Muscle of arm (tissue), 14 donors: Measurements from ENCODE around the gene OR4C5. TPM values are rescaled to one million over a fixed set of nuclear protein-coding genes. Genes with fewer than 3 reads are reported as not detected.
"Not testable (repeated sequence)": the region's sequence is repeated elsewhere in the genome, so short reads cannot be mapped to it uniquely, and the experiment has no call there.

Experiments used
- DNase-seq: peaks from one replicate; pipeline ENCODE4 v3.0.0-alpha.2; 2013
- long read RNA-seq, 11 donors: transcript quantifications; one replicate each; lab custom pipeline, GENCODE V29; 2026
- polyA plus RNA-seq, 12 donors: library from polyadenylated mRNA; unstranded; fragments of 120-200 nt; gene quantifications; one replicate each; pipeline ENCODE4 v1.2.1, GENCODE V29; 2013; ENCODE audit not compliant: insufficient read length in 12 of 12

OR4C5 gene
- polyA plus RNA-seq: not detected
- long read RNA-seq, donor 1: 0 reads
- long read RNA-seq, donor 2: 0 reads
- long read RNA-seq, donor 3: 0 reads
- long read RNA-seq, donor 4: 0 reads
- long read RNA-seq, donor 5: 0 reads
- long read RNA-seq, donor 6: 0 reads
- long read RNA-seq, donor 7: 0 reads
- long read RNA-seq, donor 8: 0 reads
- long read RNA-seq, donor 9: 0 reads
- long read RNA-seq, donor 10: 0 reads
- long read RNA-seq, donor 11: 0 reads

DNA sequence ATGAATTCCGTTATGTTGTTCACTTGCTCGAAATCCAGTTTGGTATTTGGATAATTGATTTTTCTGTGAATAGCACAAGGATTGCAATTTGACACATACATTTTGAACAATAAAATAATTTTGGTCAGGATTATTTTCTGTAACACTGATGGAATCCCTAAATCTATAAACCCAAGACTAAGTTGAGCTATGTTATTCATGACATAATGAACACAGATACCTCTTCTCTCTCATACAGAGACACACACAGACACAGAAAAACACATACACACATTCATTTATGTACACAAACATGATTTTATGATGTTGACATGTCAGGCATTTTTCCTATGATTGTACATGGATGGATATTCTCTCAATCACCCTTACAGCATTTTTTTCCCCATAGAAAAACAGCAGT is at the start of gene OR4C5:
OR4C5 (minus strand) TSS at position 101 of the 400 bp plus-strand sequence; CDS start at position 101, 0 bp downstream.
- DNase-seq: no peak

DNA sequence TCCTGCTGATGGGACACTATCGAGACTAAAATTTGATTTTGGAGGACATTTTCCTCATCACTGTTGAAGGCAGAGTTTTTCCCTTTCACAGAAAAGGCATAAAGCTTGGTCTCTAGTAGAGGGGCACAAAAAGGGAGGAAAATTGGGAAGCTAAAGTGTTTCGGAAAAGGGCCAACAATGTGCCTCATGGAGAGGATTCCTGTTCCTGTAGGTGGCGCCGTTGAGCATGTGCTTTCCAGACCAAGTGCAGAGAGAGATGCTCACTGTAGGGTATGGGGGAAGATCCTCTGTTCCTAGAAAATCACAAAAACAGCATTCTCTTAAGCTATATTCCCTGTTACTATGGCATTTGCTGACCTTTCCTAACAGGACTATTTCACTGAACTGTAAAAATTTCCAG is 18.4 kb upstream of the OR4C5 start:
- DNase-seq: no peak

DNA sequence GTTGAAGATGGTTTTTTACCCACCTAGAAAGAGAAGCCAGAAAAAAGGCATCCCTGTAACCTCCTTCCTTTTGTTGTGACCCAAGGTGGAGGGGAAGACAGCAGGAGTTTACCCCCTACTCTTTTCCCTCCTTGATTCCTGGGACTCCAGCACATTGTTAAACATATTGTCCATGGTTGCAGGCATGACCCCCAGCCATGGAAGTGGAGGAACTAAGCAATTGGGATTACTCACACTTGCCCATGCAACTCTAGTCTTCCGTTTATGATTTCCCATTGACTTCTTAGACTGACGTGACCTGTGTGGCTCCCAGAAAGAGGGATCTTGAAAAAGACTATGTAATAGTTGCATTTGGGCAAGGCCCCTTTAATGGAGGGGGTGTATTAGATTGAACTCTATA is 17.9 kb upstream of the OR4C5 start:
- not testable (repeated sequence) for DNase-seq

DNA sequence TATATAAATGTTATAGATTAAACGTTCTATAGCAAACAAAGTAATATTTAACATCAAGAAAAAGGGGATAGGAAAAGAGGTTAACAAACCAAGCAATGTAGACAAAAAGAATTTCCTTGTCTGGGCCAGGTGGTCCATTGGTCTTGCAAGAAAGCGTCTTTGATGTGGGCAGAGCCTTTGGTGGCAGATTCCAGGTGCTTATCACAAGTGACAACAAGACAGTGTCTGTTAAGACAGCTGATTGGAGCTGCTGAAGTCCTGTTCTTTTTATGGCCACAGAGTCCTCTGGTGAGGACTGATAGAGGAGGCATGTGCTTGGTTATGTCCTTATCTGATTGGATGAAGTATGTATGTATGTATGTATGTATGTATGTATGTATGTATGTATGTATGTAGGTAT is 5.0 kb downstream of the OR4C5 start:
- not testable (repeated sequence) for DNase-seq

DNA sequence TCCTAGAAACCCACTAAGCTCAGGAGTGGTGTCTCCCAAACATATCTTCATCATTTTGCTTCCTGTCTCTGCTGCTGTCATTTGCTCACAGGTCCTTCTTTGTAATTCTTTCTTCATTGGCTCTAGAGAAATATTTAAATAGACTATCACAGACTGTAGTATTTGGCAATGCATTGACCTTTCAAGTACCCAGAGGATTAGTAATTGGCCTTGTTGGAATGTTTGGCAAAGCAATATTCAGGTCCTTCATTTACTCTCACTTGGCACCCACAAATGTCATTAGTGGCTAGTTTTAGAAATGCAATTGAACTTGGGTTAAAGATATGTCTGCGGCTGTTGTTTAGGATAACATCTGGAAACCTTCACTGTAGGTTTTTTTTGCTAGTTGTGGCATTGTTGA is 11.6 kb downstream of the OR4C5 start:
- no peak for DNase-seq

DNA sequence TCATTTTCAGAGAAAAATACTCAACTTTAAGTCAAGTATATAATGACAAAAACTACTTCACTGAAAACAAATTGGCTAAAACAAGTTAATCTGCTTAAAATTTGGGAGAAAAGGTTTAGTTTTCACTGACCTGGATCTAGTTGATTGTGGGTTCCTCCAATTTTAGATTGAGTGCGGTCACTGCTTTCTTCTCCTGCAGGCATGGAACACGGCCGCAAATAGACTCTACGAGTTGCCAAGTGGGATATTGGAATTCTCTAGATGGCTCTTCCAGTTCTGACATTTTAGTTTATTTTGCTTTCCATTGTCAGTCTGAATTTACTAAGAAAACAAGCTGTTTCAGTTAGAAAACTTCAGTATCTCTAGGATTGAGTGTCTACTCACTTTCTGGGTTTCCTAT is 12.3 kb downstream of the OR4C5 start:
- DNase-seq: no peak

DNA sequence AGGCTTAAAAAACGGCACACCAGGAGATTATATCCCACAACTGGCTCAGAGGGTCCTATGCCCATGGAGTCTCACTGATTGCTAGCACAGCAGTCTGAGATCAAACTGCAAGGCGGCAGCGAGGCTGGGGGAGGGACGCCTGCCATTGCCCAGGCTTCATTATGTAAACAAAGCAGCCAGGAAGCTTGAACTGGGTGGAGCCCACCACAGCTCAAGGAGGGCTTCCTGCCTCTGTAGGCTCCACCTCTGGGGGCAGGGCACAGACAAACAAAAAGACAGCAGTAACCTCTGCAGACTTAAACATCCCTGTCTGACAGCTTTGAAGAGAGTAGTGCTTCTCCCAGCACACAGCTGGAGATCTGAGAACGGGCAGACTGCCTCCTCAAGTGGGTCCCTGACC is 20.0 kb downstream of the OR4C5 start:
- not testable (repeated sequence) for DNase-seq

DNA sequence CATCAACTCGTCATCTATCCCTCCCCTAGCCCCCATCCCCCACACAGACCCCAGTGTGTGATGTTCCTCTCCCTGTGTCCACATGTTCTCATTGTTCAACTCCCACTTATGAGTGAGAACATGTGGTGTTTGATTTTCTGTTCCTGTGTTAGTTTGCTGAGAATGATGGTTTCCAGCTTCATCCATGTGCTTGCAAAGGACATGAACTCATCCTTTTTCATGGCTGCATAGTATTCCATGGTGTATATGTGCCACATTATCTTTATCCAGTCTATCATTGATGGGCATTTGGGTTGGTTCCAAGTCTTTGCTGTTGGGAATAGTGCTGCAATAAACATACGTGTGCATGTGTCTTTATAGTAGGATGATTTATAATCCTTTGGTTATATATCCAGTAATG is 23.8 kb downstream of the OR4C5 start:
- not testable (repeated sequence) for DNase-seq

DNA sequence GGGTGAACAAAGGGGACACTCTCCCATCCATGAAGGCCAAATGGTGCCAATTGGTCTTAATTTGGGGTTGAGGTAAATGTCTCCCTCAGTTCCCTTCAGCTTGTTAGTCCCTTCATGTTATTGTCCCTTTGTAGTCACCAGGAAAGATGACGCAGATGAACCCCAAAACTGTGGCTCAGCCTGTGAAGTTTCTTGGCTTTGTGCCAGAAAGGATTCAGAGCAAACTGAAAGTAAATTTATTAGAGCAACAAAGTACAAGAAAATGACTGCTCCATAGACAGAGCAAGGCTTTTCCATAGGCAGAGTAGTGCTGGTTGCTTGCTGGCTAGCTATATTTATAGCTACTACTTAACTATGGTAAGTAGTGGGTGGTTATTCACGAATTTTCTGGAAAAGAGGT is 24.8 kb downstream of the OR4C5 start:
- DNase-seq: no peak

DNA sequence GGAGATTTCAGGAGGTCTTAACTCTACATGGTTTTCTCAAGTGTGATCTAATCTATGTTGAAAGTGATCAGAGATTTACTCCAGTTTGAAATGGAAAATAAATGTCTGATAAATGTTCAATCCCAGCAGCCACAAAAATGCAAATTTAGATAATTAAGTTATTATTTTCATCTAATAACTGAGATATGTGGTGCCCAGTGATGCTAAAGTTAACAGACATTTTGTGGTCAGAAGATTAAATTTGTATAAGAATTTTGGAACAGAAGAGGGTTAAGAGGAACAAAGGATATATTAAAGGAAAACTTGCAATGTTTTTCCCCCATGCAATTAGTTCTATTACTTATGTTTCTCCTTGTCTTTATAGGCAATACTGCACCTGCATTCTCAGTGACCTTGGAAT is 41.6 kb downstream of the OR4C5 start, which contains the start of gene OR4C3:
OR4C3 (plus strand) TSS at position 301 of the 400 bp plus-strand sequence. CDS start 102 bp downstream, outside the sequence.
- not testable (repeated sequence) for DNase-seq

DNA sequence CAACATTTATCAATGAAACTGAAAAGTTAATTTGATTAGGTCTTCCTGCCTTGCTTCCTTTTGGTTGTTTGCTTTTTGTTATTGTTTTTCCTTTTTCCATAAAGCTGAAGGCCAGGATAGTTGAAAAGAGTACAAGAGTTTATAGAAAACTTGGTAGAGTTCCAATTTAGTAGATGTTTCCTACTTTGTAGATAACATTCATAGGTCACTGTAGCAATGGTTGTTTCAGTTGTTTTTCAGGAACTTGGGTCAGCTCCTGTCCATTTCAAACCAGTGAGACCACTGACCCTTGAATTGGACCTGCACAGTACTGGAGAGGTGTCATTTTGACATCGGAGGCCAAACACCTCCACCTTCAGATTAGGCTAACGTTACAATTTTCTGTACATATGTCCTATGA is 46.5 kb downstream of the OR4C5 start:
- not testable (repeated sequence) for DNase-seq

Other genes with a start within 250 kb of the OR4C5 start
- not detected for gene OR4B1, start 149.7 kb downstream of the OR4C5 start, polyA plus RNA-seq
- gene OR4X2, start 121.4 kb downstream of the OR4C5 start, polyA plus RNA-seq: not detected
- not detected for gene OR4X1, start 102.6 kb downstream of the OR4C5 start, polyA plus RNA-seq
- gene OR4S1, start 60.2 kb downstream of the OR4C5 start, polyA plus RNA-seq: not detected
- not detected for gene OR4C3, start 41.5 kb downstream of the OR4C5 start, polyA plus RNA-seq
- not detected for gene OR4A47, start 122.3 kb upstream of the OR4C5 start, polyA plus RNA-seq